GM12878 (cell line): ENCODE results near the gene GSKIP. TPM values are rescaled to one million over a fixed set of nuclear protein-coding genes. Genes with fewer than 3 reads are reported as not detected.

ENCODE experiments used
- ATAC-seq: fragments of 200-7000 bp; cut with Tn5 transposase; 3 replicates; pipeline ENCODE4 v1.9.1; 2020; ENCODE audit warnings: mild to moderate bottlenecking, moderate library complexity
- BruUV-seq: library from RNA; stranded (reverse); fragments of 400-500 nt; replicated peaks from 2 replicates; lab custom pipeline; 2021; lab: Mats Ljungman, UMichigan
- CTCF ChIA-PET: fragments of 300-600 bp; sonication (Branson Sonifier 250); formaldehyde crosslinking; extraction: SDS; loops from one replicate; lab custom pipeline; 2021; ENCODE audit warnings: inconsistent platforms; lab: Yijun Ruan, JAX
- POLR2A ChIA-PET: fragments of 350-600 bp; formaldehyde crosslinking; extraction: SDS; loops from one replicate; lab custom pipeline; 2021; ENCODE audit warnings: inconsistent platforms; lab: Charles Lee
- RAD21 ChIA-PET: fragments of 300-600 bp; sonication (Branson Sonifier 250); formaldehyde crosslinking; loops from one replicate; lab custom pipeline; 2023; ENCODE audit warnings: antibody characterized with exemption; ENCODE audit not compliant: unreplicated experiment; lab: Charles Lee
- SMC1A ChIA-PET: fragments of 300-600 bp; sonication (Branson Sonifier 250); formaldehyde crosslinking; loops from one replicate; lab custom pipeline; 2023; ENCODE audit not compliant: unreplicated experiment, uncharacterized antibody; lab: Charles Lee
- DNase-seq: peaks from one replicate; pipeline ENCODE4 v3.0.0-alpha.2; 2011; ENCODE audit warnings: low read depth, low spot score
- FAIRE-seq: peaks from 3 replicates; lab custom pipeline; 2011; peaks lifted over from hg19 to GRCh38; lab: Jason Lieb, UNC
- H2AFZ ChIP-seq: 2 replicates; pipeline ENCODE4 v1.6.0; 2011; ENCODE audit warnings: low read depth, low read length, control low read depth; ENCODE audit not compliant: control insufficient read depth
- H3K27ac ChIP-seq: 2 replicates; pipeline ENCODE4 v1.5.1; 2011; ENCODE audit warnings: control low read depth; ENCODE audit not compliant: control insufficient read depth, insufficient read depth
- H3K27me3 ChIP-seq, 2 experiments: replicated peaks in 1 of 2; 2 replicates each; pipeline versions ENCODE4 v1.6.0 to v1.6.1; 2011; ENCODE audit warnings: low read length in 1 of 2; ENCODE audit not compliant: control insufficient read depth in 2 of 2, insufficient read depth in 2 of 2
- H3K36me3 ChIP-seq, 2 experiments: 2 replicates each; pipeline ENCODE4 v1.5.1; 2011; ENCODE audit warnings: low read length in 1 of 2; ENCODE audit not compliant: control insufficient read depth in 2 of 2, insufficient read depth in 2 of 2
- H3K4me1 ChIP-seq: 2 replicates; pipeline ENCODE4 v1.6.1; 2011; ENCODE audit warnings: mild to moderate bottlenecking, low read length, moderate library complexity, mixed read lengths; ENCODE audit not compliant: control insufficient read depth, insufficient read depth
- H3K4me2 ChIP-seq: 2 replicates; pipeline ENCODE4 v1.6.0; 2011; ENCODE audit warnings: control low read depth; ENCODE audit not compliant: control insufficient read depth, insufficient read depth
- H3K4me3 ChIP-seq: fragments of 200-600 bp; sonication (generic); 2 replicates; pipeline ENCODE4 v1.5.1; 2016
- H3K79me2 ChIP-seq: 2 replicates; pipeline ENCODE4 v1.6.0; 2011; ENCODE audit warnings: low read length; ENCODE audit not compliant: control insufficient read depth, insufficient read depth
- H3K9ac ChIP-seq: 2 replicates; pipeline ENCODE4 v1.8.0; 2011; ENCODE audit warnings: low read length, control low read depth, mixed read lengths; ENCODE audit not compliant: control insufficient read depth, insufficient read depth
- H3K9me3 ChIP-seq: replicated peaks from 3 replicates; pipeline ENCODE4 v1.5.1; 2011; ENCODE audit warnings: mild to moderate bottlenecking, low read length; ENCODE audit not compliant: control insufficient read depth, insufficient read depth
- H4K20me1 ChIP-seq: 2 replicates; pipeline ENCODE4 v1.6.0; 2011; ENCODE audit not compliant: control insufficient read depth, insufficient read depth
- E4F1 ChIP-seq: fragments of 450-650 bp; IDR thresholded peaks from 2 replicates; pipeline ENCODE4 v1.6.1; 2018; ENCODE audit warnings: borderline replicate concordance, mild to moderate bottlenecking; ENCODE audit not compliant: partially characterized antibody
- HDAC2 ChIP-seq: fragments of 200-600 bp; sonication (generic); IDR thresholded peaks from 2 replicates; pipeline ENCODE4 v1.6.1; 2017
- NFXL1 ChIP-seq: fragments of 450-650 bp; IDR thresholded peaks from 2 replicates; pipeline ENCODE4 v1.6.1; 2017; ENCODE audit warnings: antibody characterized with exemption, mild to moderate bottlenecking, borderline replicate concordance
- SUPT20H ChIP-seq: IDR thresholded peaks from 2 replicates; pipeline ENCODE4 v1.6.1; 2011; ENCODE audit warnings: low read depth, mild to moderate bottlenecking, low read length, moderate library complexity, borderline replicate concordance; ENCODE audit not compliant: control insufficient read depth
- ZNF687 ChIP-seq: fragments of 450-650 bp; IDR thresholded peaks from 2 replicates; pipeline ENCODE4 v1.6.1; 2017; ENCODE audit warnings: mild to moderate bottlenecking, moderate library complexity
- WGBS: methylation state at CpG from one replicate; pipeline ENCODE4 v1.1.6; 2016; ENCODE audit warnings: low lambda C conversion rate; ENCODE audit not compliant: insufficient replicate concordance, insufficient coverage; ENCODE audit errors: missing lambda C conversion rate; 5-methylcytosine and 5-hydroxymethylcytosine counted together
- in situ Hi-C: fragments of 300-500 bp; cut with MboI; formaldehyde crosslinking; loops from 9 replicates; pipeline ENCODE4 v1.14.3; 2018; ENCODE audit warnings: mixed read lengths
- intact Hi-C: fragments of 100-400 bp; cut with micrococcal nuclease; formaldehyde crosslinking; loops from one replicate; pipeline ENCODE4 v1.14.2; 2022; ENCODE audit not compliant: unreplicated experiment
- polyA plus RNA-seq, 11 experiments: library from polyadenylated mRNA; depleted of rRNA in 4 of 11; unstranded in 6 of 11; stranded (reverse) in 5 of 11; fragments of >200 nt; fragmentation: Nextera tagmentation in 4 of 11; fragmentation: Illumina TruSeq in 1 of 11; extraction: Ambion mirVana in 4 of 11; extraction: Trizol in 1 of 11; gene quantifications; 1 replicate in 1 of 11; 2 replicates in 10 of 11; pipeline versions ENCODE4 v1.2.1 to v1.2.3, GENCODE V29; 2011 to 2016; ENCODE audit warnings: inconsistent platforms in 2 of 11, missing spikeins in 2 of 11, low read depth in 1 of 11
- total RNA-seq, 4 experiments: library from RNA; depleted of rRNA in 3 of 4; stranded (reverse); fragments of >200 nt in 3 of 4; fragmentation: Illumina TruSeq in 1 of 4; extraction: Trizol in 1 of 4; gene quantifications; 2 replicates each; pipeline versions ENCODE4 v1.2.1 to v1.2.3, GENCODE V29; 2013 to 2021

The GSKIP gene
- total and polyA plus RNA-seq, 10 of the 15 experiments (the other 5 are each of a cell fraction or from before 2014, with no cell fraction given), result 15.4 to 75.2 (median 26.1) TPM

GRCh38 chr14:96351986-96352385 is 11.3 kb upstream of the GSKIP start (continued):
- TF ChIP-seq E4F1 (no peak), HDAC2 (no peak)

GRCh38 chr14:96352708-96353107 is 10.6 kb upstream of the GSKIP start:
- ChIA-PET POLR2A (no interaction called here), CTCF (interaction anchor here (0.9 kb wide), 1 partner anchor 28 kb away, joined by 3 read pairs; no protein-coding TSS in a partner anchor), SMC1A (no interaction called here), RAD21 (no interaction called here)
- H3K4me3 ChIP-seq, result no peak overlapping the region
- H3K9me3 ChIP-seq, result no peaks in the 10 kb centered on the region
- intact Hi-C loops, result no loop called here
- in situ Hi-C loops, result no loop called here
- TF ChIP-seq NFXL1 (no peak), SUPT20H (no peak), ZNF687 (no peak)
- no peak overlapping the region for H2AFZ ChIP-seq
- no peak for ATAC-seq
- H3K9ac ChIP-seq, result no peak overlapping the region
- no peaks in the 10 kb centered on the region for H3K27me3 ChIP-seq
- no peaks in the 10 kb centered on the region for H4K20me1 ChIP-seq
- FAIRE-seq, result no peak
- H3K4me2 ChIP-seq, result no peak overlapping the region
- no peaks in the 10 kb centered on the region for H3K36me3 ChIP-seq
- H3K27ac ChIP-seq, result no peak overlapping the region
- BruUV-seq, result no TSS peak
- no peak for DNase-seq
- 100% methylated on average over 2 of the region's 2 CpGs for WGBS
- no peaks in the 10 kb centered on the region for H3K4me1 ChIP-seq
- no peaks in the 10 kb centered on the region for H3K79me2 ChIP-seq
